Thyroid gland (tissue), 4 donors: ENCODE results near the gene GARNL3. TPM values are rescaled to one million over a fixed set of nuclear protein-coding genes. Genes with fewer than 3 reads are reported as not detected.

Source experiments
- DNase-seq, 2 donors: peaks; one replicate each; pipeline ENCODE4 v3.0.0-alpha.2; 2019
- H3K27ac ChIP-seq, 3 donors: fragments of 200-600 bp; sonication (generic); 1 replicate in 2 of 3; 2 replicates in 1 of 3; pipeline ENCODE4 v1.5.1; 2016 to 2019; ENCODE audit warnings: mild to moderate bottlenecking in 1 of 3, moderate library complexity in 1 of 3
- H3K27me3 ChIP-seq: fragments of 200-600 bp; sonication (generic); one replicate; pipeline ENCODE4 v1.5.1; 2019
- H3K36me3 ChIP-seq, 2 donors: fragments of 200-600 bp; sonication (generic); one replicate each; pipeline ENCODE4 v1.5.1; 2016 to 2019
- H3K4me1 ChIP-seq, 2 donors: fragments of 200-600 bp; sonication (generic); one replicate each; pipeline ENCODE4 v1.5.1; 2017 to 2019
- H3K4me3 ChIP-seq, 3 donors: fragments of 200-600 bp; sonication (generic); replicated peaks in 1 of 3; 1 replicate in 2 of 3; 2 replicates in 1 of 3; pipeline ENCODE4 v1.5.1; 2016; ENCODE audit warnings: mild to moderate bottlenecking in 1 of 3
- H3K9me3 ChIP-seq: fragments of 200-600 bp; sonication (generic); one replicate; pipeline ENCODE4 v1.5.1; 2017
- POLR2A ChIP-seq, 2 donors: fragments of 450-650 bp; IDR thresholded peaks; one replicate each; pipeline ENCODE4 v1.6.1; 2017; ENCODE audit warnings: antibody characterized with exemption in 2 of 2, mild to moderate bottlenecking in 2 of 2, moderate library complexity in 1 of 2
- WGBS, 2 donors: methylation state at CpG; one replicate each; pipeline ENCODE4 v1.1.5; 2017; 5-methylcytosine and 5-hydroxymethylcytosine counted together
- intact Hi-C: fragments of 100-400 bp; cut with DNase I; formaldehyde crosslinking; loops from one replicate; pipeline ENCODE4 v1.15.1; 2023
- total RNA-seq, 4 donors: library from RNA; depleted of rRNA; stranded (reverse); fragments of >200 nt; gene quantifications; one replicate each; pipeline ENCODE4 v1.2.3, GENCODE V29; 2016
- TF ChIP-seq, protein P1 (sequence below), 6 experiments: fragments of 200-600 bp in 3 of 6; fragments of 450-650 bp in 3 of 6; sonication (generic) in 3 of 6; IDR thresholded peaks; one replicate each; pipeline ENCODE4 v1.5.1; 2016 to 2019; ENCODE audit warnings: antibody characterized with exemption in 6 of 6, mild to moderate bottlenecking in 2 of 6, inconsistent platforms in 1 of 6, moderate library complexity in 1 of 6

Gene GARNL3
- 10 to 100 TPM; 14.6 to 49.1 (median 20.1) TPM for total RNA-seq

GRCh38 chr9:127264462-127265219, at the start of gene GARNL3:
GARNL3 (plus strand) TSS chr9:127264774; CDS start chr9:127264878, 104 bp downstream.
- WGBS, 2 donors = 63 to 64% methylated on average over 8 of the region's 8 CpGs

DNA sequence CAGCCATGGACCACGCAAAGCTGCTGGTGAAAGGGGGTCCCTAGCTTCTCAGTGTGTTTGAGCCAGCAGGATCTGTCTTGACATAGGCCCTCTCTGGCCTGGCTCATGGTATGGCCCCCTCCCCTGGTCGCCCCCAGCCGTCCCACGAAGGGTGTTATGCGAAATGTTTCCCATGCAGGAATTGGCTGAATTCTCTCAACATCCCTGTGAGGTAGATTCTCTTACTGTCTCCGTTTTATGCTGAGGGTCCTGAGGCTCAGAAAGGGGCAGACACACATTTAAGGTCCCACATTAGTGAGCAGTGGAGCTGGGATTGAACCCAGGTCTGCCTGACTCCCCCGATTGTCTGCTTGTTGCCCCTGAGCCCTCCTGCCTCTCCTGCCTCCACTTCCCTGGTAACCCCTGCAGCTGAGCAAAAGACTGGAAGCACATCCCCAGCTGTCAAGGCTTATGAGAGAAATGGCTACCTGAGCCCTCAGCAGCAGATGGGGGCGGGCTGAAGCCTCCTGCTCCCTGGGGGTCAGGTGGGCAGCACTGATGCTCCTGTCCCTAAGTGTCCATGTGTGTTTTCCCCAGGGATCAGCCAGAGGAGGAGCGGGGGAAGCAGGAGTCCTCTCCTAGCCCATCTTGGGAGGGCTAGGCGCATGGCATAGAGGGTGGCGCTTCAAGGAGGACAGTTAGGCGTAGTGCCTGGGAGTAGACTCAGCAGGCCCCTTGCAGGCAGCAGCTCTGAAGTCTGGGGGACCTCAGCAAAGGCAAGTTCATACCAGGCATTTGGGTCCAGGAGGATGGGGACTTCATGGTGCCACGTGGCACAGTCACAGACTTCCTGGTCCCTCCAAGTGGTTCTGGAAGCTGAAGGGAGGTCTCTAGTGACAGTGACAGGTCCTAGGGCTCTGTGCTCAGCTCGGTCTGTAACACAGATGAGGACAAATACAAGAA, 49.0 kb upstream of the GARNL3 start:
- Histone ChIP-seq H3K36me3 (no peaks in the 10 kb centered on the region), H3K9me3 (no peaks in the 10 kb centered on the region), H3K27me3 (no peaks in the 10 kb centered on the region), H3K27ac (no peak overlapping the region), H3K4me1 (peaks cover 0 to 5% of the 10 kb centered on the region in 2 donors), H3K4me3 (no peak overlapping the region)
- WGBS, 2 donors = 91% methylated on average over 13 to 14 of the region's 14 CpGs
- TF ChIP-seq, protein P1, sequence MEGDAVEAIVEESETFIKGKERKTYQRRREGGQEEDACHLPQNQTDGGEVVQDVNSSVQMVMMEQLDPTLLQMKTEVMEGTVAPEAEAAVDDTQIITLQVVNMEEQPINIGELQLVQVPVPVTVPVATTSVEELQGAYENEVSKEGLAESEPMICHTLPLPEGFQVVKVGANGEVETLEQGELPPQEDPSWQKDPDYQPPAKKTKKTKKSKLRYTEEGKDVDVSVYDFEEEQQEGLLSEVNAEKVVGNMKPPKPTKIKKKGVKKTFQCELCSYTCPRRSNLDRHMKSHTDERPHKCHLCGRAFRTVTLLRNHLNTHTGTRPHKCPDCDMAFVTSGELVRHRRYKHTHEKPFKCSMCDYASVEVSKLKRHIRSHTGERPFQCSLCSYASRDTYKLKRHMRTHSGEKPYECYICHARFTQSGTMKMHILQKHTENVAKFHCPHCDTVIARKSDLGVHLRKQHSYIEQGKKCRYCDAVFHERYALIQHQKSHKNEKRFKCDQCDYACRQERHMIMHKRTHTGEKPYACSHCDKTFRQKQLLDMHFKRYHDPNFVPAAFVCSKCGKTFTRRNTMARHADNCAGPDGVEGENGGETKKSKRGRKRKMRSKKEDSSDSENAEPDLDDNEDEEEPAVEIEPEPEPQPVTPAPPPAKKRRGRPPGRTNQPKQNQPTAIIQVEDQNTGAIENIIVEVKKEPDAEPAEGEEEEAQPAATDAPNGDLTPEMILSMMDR (IDR thresholded peaks at IDR 0.05) = no peak
- no peak for TF ChIP-seq POLR2A (IDR thresholded peaks at IDR 0.05)
- intact Hi-C loops = no loop called here
- DNase-seq = no peak

More at GRCh38 chr9:127264462-127265219, at the start of gene GARNL3:
- H3K9me3 ChIP-seq = no peaks in the 10 kb centered on the region
- H3K4me1 ChIP-seq = peaks cover 15 to 24% of the 10 kb centered on the region in 2 donors
- TF ChIP-seq POLR2A (IDR thresholded peaks at IDR 0.05) = no peak
- TF ChIP-seq, protein P1 (IDR thresholded peaks at IDR 0.05) = no peak
- no peak for DNase-seq
- intact Hi-C loops = no loop called here
- H3K36me3 ChIP-seq = no peaks in the 10 kb centered on the region
- peak within 1 kb of the TSS in 2 of 3 donors; percentile 13 to 54 for H3K27ac ChIP-seq
- no peaks in the 10 kb centered on the region for H3K27me3 ChIP-seq
- no peak within 1 kb of the TSS for H3K4me3 ChIP-seq

- intact Hi-C loops = no loop called here
- no peak for DNase-seq
- no peak for TF ChIP-seq POLR2A (IDR thresholded peaks at IDR 0.05)
- TF ChIP-seq, protein P1 (IDR thresholded peaks at IDR 0.05) = no peak
These were observed 48.2 kb upstream of the GARNL3 start for GRCh38 chr9:127216210-127216887.

DNA sequence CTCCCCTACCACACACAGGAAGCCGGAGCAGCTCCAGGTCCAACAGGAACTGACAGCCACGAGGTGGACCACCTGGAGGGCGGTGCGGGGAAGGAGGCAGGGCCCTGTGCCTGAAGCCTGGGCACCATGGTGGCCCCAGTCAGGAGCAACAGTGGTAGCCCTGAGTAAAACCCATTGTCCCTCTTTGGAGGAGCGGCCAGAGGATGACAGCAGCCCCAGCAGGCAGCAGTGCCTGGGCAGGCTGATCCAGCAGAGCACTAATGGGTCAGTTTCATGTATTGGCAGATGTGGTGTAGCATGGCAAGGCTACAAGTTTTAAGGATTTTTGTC, 47.7 kb upstream of the GARNL3 start:
- Histone ChIP-seq H3K36me3 (no peaks in the 10 kb centered on the region), H3K4me1 (peaks cover 0 to 5% of the 10 kb centered on the region in 2 donors), H3K27ac (no peak overlapping the region), H3K4me3 (no peak overlapping the region), H3K27me3 (no peaks in the 10 kb centered on the region), H3K9me3 (no peaks in the 10 kb centered on the region)
- 100% methylated on average over 2 to 3 of the region's 5 CpGs for WGBS, 2 donors
- intact Hi-C loops = no loop called here
- TF ChIP-seq POLR2A (IDR thresholded peaks at IDR 0.05) = no peak
- TF ChIP-seq, protein P1 (IDR thresholded peaks at IDR 0.05) = no peak
- no peak for DNase-seq

More at GRCh38 chr9:127216210-127216887, 48.2 kb upstream of the GARNL3 start:
- H3K4me3 ChIP-seq = no peak overlapping the region
- H3K4me1 ChIP-seq = peaks cover 0 to 5% of the 10 kb centered on the region in 2 donors
- H3K9me3 ChIP-seq = no peaks in the 10 kb centered on the region
- H3K27me3 ChIP-seq = no peaks in the 10 kb centered on the region
- H3K36me3 ChIP-seq = no peaks in the 10 kb centered on the region
- 96% methylated on average over 7 of the region's 7 CpGs for WGBS, 2 donors
- no peak overlapping the region for H3K27ac ChIP-seq
